T-helper 1 cell treated with Interleukin-12 subunit alpha and Interleukin-12 subunit beta and Interleukin-4 antibody, amounts not matched to agents 30 μg/mL and 1 μg/mL, for 36 hours (primary cell): Measurements from ENCODE around the gene SV2B.

Experiments used
- H3K27ac Mint-ChIP-seq: one replicate; pipeline ENCODE4 v1.8.0; 2021; ENCODE audit warnings: mild to moderate bottlenecking, mixed read lengths
- H3K27me3 Mint-ChIP-seq: one replicate; pipeline ENCODE4 v1.8.0; 2021; ENCODE audit warnings: low read depth, mixed read lengths
- H3K36me3 Mint-ChIP-seq: one replicate; pipeline ENCODE4 v1.8.0; 2021; ENCODE audit warnings: low read depth, mixed read lengths
- H3K4me1 Mint-ChIP-seq: one replicate; pipeline ENCODE4 v1.8.0; 2021; ENCODE audit warnings: low read depth, mixed read lengths
- H3K4me3 Mint-ChIP-seq: one replicate; pipeline ENCODE4 v1.8.0; 2021; ENCODE audit warnings: mild to moderate bottlenecking, moderate library complexity, mixed read lengths
- H3K9me3 Mint-ChIP-seq: one replicate; pipeline ENCODE4 v1.8.0; 2021; ENCODE audit warnings: mixed read lengths

The SV2B gene

DNA sequence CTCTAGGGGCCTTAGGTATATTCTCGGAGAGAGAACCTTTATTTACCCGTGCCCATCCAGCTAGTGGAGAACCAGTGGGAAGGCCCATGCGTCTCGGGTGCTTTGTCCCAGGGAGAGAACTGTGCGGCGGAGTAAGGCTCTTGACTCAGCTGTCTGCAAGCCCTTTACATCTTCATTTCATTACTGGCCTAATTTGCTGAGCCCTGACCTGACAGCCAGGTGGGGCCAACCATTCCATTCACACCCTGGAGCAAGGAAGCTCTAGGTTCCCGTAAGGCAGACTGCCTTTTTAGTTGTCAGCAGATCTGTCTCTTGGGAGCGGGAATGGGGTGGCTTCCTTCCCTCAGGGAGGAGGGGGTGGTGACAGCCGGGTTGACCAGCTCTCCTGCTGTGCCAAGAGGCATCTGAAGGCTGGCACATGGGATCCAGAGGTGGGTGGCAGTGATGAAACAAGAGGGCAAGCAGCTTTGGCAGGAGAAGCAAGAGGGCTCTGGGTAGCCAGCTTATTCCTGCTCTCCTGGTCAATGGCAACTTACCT lies 36.4 kb downstream of the SV2B start:
- Mint-ChIP-seq H3K4me1 (no peaks in the 10 kb centered on the region), H3K4me3 (no peak overlapping the region), H3K36me3 (no peaks in the 10 kb centered on the region), H3K27me3 (peaks cover 16% of the 10 kb centered on the region), H3K27ac (no peak overlapping the region), H3K9me3 (no peaks in the 10 kb centered on the region)

DNA sequence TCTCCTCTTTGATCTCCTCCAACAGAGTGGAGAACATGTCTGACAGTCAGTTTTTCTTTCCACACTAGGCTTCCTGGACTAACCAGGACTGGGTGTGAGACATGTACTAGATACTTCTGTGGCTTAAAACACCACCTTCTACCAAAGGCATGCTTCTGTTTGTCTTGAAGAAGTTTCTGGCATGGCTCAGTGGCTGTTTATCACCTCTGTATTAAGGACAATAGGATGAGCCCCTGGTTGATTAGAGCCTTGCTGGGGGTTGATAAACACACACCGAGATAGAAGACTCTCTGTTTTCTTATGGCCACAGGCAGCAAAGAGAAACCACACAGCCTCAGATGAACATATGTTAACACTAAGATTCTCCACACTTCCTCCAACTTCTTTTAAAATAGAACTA lies 40.5 kb downstream of the SV2B start:
- Mint-ChIP-seq H3K4me3 (no peak overlapping the region), H3K9me3 (no peaks in the 10 kb centered on the region), H3K27ac (no peak overlapping the region), H3K36me3 (no peaks in the 10 kb centered on the region), H3K27me3 (peaks cover 32% of the 10 kb centered on the region), H3K4me1 (no peaks in the 10 kb centered on the region)

DNA sequence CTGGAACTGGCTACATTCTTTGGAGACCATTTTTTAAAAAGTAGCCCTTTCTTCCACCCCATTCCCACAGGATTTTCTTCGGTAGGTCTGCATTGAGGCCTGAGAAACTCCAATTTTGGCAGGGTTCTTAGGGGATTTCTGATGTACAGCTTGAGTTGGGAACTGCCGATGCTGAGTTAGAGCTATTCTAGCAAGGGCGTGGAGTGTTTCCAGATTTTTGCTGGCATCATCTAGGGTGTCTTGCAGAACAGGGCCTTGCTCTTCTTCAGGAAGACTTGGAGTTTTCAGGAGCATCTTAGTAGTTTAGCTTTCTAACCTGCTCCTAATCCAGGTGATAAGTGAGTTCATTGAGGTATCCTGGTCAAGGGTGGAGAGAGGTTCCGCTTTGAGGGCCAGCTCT lies 41.0 kb downstream of the SV2B start:
- H3K27ac Mint-ChIP-seq, result no peak overlapping the region
- no peak overlapping the region for H3K4me3 Mint-ChIP-seq
- H3K27me3 Mint-ChIP-seq, result peaks cover 37% of the 10 kb centered on the region
- H3K36me3 Mint-ChIP-seq, result no peaks in the 10 kb centered on the region
- H3K9me3 Mint-ChIP-seq, result no peaks in the 10 kb centered on the region
- no peaks in the 10 kb centered on the region for H3K4me1 Mint-ChIP-seq

DNA sequence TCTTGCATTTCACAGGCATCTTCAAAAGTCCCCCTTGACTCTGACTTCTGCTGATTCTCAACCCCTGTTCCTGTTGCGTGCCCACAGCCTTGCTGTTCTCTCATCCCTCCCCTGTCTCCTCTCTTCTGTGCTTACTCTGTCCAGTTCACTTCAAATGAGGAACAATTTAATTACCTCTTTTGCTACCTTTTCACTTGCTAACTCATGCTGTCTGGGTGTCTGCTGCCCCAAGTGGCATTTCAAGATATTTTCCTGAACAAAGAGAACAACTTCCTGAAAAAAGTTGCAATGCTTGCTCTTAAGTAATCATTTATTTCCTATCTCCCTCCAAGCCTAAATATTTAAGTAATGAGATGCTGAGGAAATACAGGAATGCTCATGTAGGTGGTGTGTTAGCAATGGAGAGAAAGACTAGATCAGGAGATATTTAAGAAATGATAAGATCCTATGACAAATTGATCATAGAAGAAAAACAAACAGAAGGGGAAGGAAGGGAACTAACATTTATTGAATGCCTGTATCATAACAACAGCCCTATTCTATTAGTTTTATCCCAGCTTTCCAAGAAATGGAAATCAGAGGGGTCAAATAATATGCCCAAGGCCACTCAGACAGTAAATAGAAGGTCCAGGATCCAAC lies 42.2 kb downstream of the SV2B start:
- Mint-ChIP-seq H3K36me3 (no peaks in the 10 kb centered on the region), H3K4me3 (no peak overlapping the region), H3K9me3 (no peaks in the 10 kb centered on the region), H3K27me3 (peaks cover 44% of the 10 kb centered on the region), H3K4me1 (no peaks in the 10 kb centered on the region), H3K27ac (no peak overlapping the region)

DNA sequence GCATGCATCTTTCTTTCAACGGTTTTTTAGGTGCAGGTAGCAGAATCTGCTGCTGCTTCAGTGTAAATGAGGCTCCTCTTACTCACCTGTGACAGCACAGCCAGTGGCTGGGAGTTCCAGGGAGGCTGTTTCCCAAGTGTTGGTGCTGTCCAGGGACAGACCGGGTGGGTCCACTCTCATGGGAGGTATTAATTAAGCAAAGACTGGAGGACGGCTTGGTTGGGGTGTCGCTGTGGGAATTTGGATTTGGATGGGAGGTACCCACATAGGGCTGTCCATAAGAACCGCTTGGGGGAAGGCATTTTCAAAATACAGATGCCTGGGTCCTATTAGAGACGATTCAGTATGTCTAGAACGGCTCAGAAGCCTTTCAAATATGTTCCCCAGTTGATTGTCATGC lies 42.9 kb downstream of the SV2B start:
- H3K4me3 Mint-ChIP-seq, result no peak overlapping the region
- no peaks in the 10 kb centered on the region for H3K36me3 Mint-ChIP-seq
- H3K27me3 Mint-ChIP-seq, result peaks cover 45% of the 10 kb centered on the region
- no peak overlapping the region for H3K27ac Mint-ChIP-seq
- H3K9me3 Mint-ChIP-seq, result no peaks in the 10 kb centered on the region
- no peaks in the 10 kb centered on the region for H3K4me1 Mint-ChIP-seq

DNA sequence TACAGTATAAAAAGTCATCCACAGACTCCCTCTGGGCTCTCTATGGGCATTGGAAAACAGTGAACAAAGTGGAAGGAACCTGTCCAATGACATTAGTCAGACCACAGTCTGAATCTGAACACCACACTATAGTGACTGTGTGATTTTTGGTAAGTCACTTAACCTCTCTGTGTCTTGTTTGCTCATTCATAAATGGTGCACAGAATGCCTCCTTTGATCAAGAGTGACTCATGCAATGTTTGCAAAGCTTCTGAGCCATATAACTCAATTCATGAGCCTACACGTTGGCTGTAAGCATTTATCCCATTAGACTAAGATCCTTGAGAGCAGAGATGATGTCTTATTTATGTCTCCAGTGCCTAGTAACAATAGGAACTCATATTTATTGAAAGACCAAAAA lies 46.7 kb downstream of the SV2B start:
- peaks cover 43% of the 10 kb centered on the region for H3K27me3 Mint-ChIP-seq
- H3K9me3 Mint-ChIP-seq, result no peaks in the 10 kb centered on the region
- no peaks in the 10 kb centered on the region for H3K4me1 Mint-ChIP-seq
- H3K27ac Mint-ChIP-seq, result no peak overlapping the region
- no peak overlapping the region for H3K4me3 Mint-ChIP-seq
- H3K36me3 Mint-ChIP-seq, result no peaks in the 10 kb centered on the region

DNA sequence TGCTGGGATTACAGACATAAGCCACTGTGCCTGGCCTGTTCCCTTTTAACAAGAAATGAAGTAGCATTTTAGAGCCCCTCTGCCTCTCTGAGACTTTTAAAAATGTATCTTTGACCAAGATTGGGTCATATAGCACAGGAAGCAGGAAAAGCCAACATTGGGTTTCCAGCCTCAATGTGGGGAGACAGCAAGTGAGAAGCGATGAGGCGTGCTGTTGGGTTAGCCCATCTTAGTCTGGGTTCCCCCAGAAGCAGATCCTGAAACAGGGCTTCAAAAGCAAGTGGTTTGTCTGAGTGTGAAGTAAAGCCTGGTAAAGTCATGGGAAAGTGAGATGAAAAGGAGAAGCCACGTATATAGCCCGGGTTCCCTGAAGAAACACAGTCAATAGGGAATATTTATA lies 48.2 kb downstream of the SV2B start:
- Mint-ChIP-seq H3K9me3 (no peaks in the 10 kb centered on the region), H3K4me3 (no peak overlapping the region), H3K27me3 (peaks cover 33% of the 10 kb centered on the region), H3K27ac (no peak overlapping the region), H3K4me1 (no peaks in the 10 kb centered on the region), H3K36me3 (no peaks in the 10 kb centered on the region)

DNA sequence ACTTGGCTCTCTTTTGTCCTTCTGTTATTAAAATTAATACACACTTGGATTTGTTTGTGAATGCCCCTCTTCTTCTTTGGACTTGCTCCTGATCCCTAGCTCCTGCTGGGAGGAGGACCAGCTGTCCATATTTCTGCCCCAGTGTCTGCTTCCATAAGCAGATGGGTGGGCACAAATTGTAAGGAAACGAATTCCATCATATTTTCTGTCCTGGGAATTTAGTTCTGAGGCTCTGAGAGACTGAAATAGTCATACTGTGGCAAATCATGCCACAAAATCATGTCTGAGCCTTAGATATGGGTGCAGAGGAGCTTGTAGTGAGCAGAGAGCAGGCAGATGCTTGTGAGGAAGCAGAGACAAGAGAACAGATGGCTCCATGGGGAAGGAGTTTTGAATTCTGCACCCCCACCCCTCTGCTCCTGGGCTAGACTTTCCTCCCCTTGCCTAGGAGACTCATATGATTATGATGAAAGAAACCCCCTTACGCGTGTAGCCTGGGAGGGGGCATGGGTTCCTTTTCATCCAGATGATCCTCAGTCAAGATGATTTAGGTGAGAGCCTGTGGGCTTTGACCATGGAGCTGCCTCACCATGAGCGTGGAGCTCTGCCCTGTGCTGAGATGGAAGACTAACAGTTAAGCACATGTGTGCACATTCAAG lies 50.6 kb downstream of the SV2B start:
- peaks cover 33% of the 10 kb centered on the region for H3K27me3 Mint-ChIP-seq
- no peak overlapping the region for H3K27ac Mint-ChIP-seq

DNA sequence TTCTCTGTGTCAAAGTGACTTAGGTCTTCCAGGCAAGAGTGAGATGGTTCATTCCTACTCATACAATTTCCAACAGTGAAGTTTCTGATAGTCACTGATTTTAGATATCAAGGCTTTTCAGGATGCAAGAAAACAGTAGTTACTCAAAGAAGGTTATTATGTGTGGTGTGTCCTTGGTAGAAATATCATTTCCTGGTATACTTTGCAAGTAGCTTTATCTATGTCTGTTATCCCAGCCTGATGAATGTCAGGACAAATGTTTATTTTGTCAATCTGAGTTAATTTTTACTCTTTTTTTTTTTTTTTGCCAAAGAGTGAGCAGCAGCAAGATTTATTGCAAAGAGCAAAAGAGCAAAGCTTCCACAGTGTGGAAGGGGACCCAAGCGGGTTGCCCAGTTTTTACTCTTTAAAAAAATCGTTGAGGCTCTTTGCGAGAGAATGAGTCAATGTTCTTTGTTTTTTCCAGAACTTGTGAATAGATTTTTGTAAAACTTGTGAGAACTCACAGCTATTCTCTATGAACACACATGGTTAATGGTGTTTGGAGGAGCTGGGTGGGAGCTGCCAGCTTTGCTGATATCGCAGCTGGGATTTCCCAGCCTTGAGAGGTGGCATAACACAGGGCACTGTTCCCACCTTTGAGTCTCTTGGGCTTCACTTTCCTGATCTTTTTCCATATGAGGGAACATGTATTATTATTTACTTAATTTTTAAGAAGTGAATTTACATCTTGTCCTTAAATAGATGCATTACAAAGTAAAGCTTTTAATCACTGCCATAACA lies 51.9 kb downstream of the SV2B start:
- Mint-ChIP-seq H3K4me3 (no peak overlapping the region), H3K27ac (no peak overlapping the region), H3K27me3 (peaks cover 24% of the 10 kb centered on the region), H3K36me3 (no peaks in the 10 kb centered on the region), H3K9me3 (no peaks in the 10 kb centered on the region), H3K4me1 (no peaks in the 10 kb centered on the region)

More for the DNA sequence above, 50.6 kb downstream of the SV2B start:
- H3K36me3 Mint-ChIP-seq, result no peaks in the 10 kb centered on the region
- H3K9me3 Mint-ChIP-seq, result no peaks in the 10 kb centered on the region
- no peak overlapping the region for H3K4me3 Mint-ChIP-seq
- H3K4me1 Mint-ChIP-seq, result no peaks in the 10 kb centered on the region

DNA sequence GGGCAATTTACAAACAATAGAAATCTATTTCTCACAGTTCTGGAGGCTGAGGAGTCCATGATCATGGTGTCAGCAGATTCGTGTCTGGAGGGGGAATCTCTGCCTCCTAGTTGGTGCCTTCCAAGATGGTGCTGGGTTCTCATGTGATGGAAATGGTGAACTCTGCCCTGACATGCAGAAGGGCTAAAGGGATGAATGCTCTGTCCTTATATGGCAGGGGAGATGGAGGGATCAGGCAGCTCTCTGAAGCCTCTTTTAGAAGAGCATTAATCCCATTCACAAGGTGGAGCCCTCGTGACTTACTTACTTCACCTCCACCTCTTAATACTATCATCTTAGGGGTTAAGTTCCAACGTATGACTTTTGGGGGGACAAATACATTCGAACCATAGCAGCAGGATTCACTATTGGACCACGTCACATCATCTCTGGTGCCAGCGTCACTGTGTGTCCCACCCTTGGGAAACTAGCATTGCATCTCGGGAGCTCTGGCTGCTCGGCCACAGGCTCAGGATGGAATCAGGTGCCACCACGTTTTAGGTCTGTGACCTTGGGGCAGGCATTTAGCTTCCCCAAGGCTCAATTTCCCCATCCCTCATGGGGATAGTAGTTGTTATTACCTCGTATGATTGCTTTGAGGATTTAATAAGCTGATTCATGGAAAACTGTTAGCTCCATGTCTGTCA lies 53.0 kb downstream of the SV2B start:
- no peaks in the 10 kb centered on the region for H3K9me3 Mint-ChIP-seq
- peaks cover 18% of the 10 kb centered on the region for H3K27me3 Mint-ChIP-seq
- no peaks in the 10 kb centered on the region for H3K4me1 Mint-ChIP-seq
- H3K4me3 Mint-ChIP-seq, result no peak overlapping the region
- no peak overlapping the region for H3K27ac Mint-ChIP-seq
- no peaks in the 10 kb centered on the region for H3K36me3 Mint-ChIP-seq

DNA sequence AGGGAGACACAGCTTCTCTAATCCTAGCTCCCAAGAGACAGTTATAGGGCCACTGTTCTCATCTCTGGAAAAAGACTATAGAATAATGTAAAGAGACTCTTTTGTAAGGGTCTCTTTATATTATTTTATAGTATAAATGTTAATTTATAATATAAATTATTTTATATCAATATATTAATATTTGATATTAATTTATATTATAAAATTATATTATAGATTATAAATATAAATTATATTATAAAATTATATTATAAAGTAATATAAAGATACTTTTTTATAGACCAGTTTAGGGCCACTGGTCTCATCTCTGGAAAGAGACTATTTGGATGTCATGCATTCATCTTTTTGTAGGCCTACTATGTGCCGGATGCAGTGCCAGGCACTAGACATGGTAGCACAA lies 53.9 kb downstream of the SV2B start:
- H3K4me3 Mint-ChIP-seq, result no peak overlapping the region
- no peaks in the 10 kb centered on the region for H3K9me3 Mint-ChIP-seq
- peaks cover 21% of the 10 kb centered on the region for H3K27me3 Mint-ChIP-seq
- no peaks in the 10 kb centered on the region for H3K4me1 Mint-ChIP-seq
- no peak overlapping the region for H3K27ac Mint-ChIP-seq
- H3K36me3 Mint-ChIP-seq, result no peaks in the 10 kb centered on the region

DNA sequence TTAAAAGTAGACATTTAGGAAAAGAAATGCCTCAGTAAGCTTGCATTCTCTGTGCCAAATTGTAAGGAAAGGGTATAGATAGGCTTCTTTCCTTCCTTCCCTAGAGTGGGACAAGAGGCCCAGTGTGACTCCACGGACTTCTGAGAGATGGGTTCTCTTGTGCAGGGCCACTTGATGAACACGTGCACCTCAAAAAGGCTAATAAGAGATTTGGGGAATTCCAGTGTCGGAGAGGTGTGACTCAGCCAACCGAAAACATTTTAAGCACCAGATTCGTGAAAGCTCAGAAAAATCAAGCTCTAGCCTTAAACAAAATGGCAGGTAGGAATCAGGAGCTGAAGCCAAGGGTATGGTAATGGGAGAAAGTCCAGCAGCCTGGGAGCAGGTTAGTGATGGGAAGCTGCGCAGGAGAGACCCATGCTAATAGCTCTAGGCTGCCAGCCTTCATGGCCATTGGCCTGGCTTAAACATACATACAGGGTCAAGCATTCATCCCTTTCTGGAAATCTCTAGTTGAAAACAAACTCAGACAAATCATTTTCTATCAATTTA lies 56.2 kb downstream of the SV2B start:
- H3K36me3 Mint-ChIP-seq, result no peaks in the 10 kb centered on the region
- H3K27me3 Mint-ChIP-seq, result peaks cover 15% of the 10 kb centered on the region

DNA sequence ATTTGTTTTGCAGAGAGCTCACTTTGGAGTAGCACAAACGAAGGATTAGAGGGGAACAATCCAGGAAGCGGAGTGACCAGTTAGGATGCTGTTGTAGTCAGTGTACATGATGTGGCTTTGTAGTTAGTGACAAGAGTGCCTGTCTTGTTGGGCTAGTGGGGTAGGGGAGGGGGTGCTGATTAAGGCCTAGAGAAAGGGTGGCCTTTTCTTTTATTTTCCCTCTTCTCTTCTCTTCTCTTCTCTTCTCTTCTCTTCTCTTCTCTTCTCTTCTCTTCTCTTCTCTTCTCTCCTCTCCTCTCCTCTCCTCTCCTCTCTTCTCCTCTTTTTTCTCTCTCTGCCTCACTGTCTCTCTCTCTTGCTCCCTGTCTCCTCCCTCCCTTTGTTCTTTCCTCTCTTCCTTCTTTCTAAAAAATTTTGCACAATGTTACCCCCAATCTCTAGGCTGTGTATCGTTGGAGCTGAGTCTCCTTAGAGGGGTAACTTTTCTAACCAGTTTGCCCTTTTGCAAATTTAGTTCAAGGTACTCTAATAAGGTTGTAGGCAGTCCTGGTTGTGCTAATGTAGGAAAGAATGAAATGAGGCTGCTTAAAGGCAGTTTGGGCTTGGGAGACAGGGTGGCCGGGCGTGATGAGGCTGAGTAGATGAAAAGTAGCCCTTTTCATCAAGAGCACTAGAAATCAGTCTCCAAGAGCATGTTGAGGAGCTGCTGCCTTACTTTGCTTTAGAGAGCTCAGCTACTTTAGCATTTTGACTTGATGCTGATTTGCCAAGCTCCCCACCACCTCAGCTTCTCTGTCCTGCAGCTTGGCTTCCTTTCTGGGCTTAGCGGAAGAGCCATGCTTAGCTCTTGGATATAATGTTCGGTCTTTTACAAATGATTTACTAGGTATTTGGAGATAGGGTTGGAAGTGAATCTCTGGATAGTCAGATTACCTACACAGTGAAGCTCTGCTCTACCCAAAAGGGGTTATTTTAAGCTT lies 58.6 kb downstream of the SV2B start:
- Mint-ChIP-seq H3K4me1 (no peaks in the 10 kb centered on the region), H3K36me3 (no peaks in the 10 kb centered on the region), H3K9me3 (no peaks in the 10 kb centered on the region), H3K4me3 (no peak overlapping the region), H3K27ac (no peak overlapping the region), H3K27me3 (peaks cover 15% of the 10 kb centered on the region)

More for the DNA sequence above, 56.2 kb downstream of the SV2B start:
- H3K4me1 Mint-ChIP-seq, result no peaks in the 10 kb centered on the region
- no peaks in the 10 kb centered on the region for H3K9me3 Mint-ChIP-seq
- H3K27ac Mint-ChIP-seq, result no peak overlapping the region
- H3K4me3 Mint-ChIP-seq, result no peak overlapping the region
